Renal pelvis (tissue), 4 donors: ENCODE results near the gene KCNJ14. TPM values are rescaled to one million over a fixed set of nuclear protein-coding genes. Genes with fewer than 3 reads are reported as not detected.
"Not testable (repeated sequence)": the region's sequence is repeated elsewhere in the genome, so short reads cannot be mapped to it uniquely, and the experiment has no call there.

Source experiments
- DNase-seq: peaks from one replicate; pipeline ENCODE4 v3.0.0-alpha.2; 2013
- polyA plus RNA-seq, 3 donors: library from polyadenylated mRNA; unstranded; fragments of 120-200 nt; gene quantifications; one replicate each; pipeline ENCODE4 v1.2.1, GENCODE V29; 2013; ENCODE audit not compliant: insufficient read length in 3 of 3

KCNJ14 gene
- polyA plus RNA-seq, 3 donors, result 0.61 to 1.0 (median 1.0) TPM

DNA sequence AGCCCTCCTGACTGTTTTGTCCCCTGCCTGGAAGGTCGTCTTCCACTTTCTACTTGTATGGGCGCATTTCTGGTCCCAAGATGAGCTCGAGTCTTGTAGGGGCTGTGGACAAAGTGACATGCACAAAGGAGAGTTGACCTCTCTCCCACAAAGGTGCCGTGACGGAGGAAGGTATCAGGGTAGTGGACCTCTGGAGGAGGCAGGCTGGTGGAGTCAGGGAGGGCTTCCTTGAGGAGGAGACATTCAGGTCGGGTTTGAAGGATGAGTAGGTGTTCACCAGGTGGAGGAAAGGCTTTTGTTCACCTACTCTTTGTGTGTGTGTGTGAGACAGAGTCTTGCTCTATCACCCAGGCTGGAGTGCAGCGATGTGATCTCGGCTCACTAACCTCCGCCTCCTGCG is 15.5 kb downstream of the KCNJ14 start:
- no peak for DNase-seq

DNA sequence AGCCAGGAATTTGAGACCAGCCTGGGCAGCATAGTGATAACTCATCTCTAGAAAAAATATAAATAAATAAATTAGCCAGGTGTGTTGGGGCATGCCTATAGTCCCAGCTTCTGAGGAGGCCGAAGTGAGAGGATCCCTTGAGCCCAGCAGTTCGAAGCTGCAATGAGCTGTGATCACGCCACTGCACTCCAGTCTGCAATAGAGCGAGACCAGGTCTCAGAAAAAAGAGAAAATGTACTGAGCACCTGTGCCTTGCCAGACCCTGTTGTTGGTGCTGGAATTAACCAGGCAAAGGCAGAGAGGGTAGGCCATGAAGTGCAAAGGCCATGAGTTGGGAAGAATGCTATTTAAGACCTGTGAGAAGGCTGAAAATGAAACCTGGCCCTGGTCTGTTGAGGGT is 16.5 kb downstream of the KCNJ14 start:
- no peak for DNase-seq

GRCh38 chr19:48473161-48473966 is 18.0 kb downstream of the KCNJ14 start:
- DNase-seq, result no peak

GRCh38 chr19:48474084-48474592 is 18.8 kb downstream of the KCNJ14 start:
- no peak for DNase-seq

DNA sequence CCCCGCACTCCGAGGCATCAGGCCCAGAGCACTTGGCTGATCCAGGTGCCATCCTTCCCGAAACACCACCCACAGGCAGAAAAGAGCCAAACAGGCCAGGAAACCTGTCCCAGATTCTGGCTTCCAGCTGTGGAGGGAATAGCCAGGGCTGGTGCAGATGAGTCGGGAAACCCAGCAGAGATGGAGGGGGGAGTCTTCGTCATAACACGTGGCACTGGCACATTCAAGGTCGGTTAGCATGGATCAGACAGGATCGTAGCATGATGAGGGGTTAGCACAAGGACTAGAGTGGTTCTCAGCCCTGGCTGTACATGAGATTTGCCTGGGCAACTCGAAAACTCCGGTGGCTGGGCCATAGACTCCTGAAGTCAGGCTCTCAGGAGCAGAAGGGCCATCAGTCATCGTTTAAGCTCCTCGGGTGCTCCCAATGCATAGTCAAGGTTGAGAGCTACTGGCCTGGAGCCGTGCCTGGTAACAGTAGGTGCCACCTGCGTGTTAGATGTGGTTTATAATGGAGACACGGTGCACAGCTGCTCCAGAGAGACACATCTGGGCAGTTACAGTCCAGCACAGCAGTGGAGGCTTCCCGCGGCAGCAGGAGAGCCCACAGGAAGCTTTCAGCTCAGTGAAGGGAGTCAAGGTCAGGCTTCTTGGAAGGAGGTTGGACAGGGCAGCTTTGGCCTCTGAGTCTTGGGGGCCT is 20.1 kb downstream of the KCNJ14 start:
- no peak for DNase-seq

DNA sequence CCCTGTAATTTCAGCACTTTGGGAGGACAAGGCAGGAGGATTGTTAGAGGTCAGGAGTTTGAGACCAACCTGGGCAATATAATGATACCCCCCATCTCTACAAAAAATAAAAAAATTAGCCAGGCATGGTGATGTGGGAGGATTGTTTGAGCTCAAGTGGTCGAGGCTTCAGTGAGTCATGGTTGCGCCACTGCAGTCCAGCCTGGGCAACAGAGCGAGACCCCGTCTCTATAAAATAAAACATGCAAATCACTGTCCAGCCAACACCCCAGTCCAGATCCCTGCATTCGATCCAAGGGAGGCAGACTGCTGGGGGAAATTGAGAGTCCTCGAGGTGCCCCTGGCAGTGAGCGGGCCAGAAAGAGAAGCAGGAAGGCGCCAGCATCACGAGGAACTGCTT is 20.8 kb downstream of the KCNJ14 start:
- no peak for DNase-seq

DNA sequence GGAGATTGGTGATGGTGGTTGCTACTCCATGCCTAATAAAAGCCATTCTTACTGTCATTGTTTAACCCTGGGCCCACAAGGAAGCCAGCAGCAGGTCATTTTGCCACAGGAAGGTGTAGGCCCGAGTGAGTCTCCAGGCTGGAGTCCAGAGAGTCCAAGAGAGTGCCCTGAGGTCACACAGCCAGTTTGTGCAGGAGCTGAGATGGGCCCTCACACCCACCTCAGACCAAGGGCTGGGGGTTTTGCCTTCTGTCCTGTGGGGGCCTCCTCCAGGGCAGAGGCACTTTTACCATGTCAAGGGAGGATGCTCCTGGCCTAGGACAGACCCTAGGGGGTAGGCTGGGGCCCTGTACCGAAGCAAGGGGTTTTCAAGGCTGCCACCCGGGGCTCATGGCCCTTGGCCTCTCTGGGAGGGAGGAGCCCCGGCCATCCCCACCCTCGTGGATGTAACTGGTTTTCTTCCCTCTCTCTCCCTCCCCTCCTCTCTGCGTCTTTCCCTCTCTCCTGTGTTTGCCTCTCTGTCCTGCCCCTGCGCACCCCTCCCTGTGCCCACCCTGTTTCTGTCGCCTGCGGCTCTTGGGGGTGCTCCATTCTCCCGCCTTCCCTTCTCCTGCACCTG is 21.8 kb downstream of the KCNJ14 start:
- no peak for DNase-seq

GRCh38 chr19:48477698-48478338 is 22.4 kb downstream of the KCNJ14 start:
- DNase-seq, result no peak

GRCh38 chr19:48478339-48479256 is 23.2 kb downstream of the KCNJ14 start:
- DNase-seq, result no peak

DNA sequence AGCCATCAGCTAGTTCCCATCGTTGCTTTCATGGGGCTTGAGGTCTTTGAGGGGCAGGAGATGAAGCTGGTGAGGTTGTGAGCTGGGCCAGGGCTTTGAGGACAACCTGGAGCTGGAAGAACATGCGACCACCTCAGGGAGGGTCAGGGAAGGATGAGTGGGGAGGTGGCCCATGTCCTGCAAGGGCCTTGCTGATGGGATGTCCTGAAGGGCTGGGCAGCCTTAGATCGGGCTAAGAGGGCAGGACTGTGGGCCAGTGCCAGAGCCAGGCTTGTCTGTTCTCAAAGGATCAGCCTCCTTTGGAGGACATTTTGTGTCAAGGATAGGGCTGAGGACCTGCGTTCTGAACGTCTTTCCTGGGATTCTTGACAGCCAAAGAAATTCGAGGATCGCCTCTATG is 24.3 kb downstream of the KCNJ14 start:
- DNase-seq, result no peak

DNA sequence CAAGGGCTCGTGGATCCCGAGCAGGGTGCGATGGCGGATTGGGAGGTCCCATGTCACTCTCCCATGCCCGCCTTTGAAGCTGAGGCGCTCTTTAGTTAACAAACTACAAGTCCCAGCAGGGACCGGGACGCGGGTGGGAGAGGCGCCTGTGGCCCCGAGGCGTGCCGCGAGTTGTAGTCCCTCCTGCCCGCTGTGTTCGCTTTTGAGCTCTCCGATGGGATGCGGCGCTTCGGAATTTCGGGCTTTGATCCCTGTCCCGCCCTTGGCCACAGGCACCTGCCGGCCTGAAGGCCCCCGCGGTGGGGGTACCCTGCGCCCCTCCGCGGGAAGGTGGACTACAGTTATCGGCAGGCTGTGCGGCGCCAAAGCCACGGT is 24.8 kb downstream of the KCNJ14 start:
- DNase-seq, result no peak

- no peak for DNase-seq
These were observed 25.5 kb downstream of the KCNJ14 start for GRCh38 chr19:48480558-48481500.

- no peak for DNase-seq
These were observed 26.7 kb downstream of the KCNJ14 start for GRCh38 chr19:48481846-48482639.

DNA sequence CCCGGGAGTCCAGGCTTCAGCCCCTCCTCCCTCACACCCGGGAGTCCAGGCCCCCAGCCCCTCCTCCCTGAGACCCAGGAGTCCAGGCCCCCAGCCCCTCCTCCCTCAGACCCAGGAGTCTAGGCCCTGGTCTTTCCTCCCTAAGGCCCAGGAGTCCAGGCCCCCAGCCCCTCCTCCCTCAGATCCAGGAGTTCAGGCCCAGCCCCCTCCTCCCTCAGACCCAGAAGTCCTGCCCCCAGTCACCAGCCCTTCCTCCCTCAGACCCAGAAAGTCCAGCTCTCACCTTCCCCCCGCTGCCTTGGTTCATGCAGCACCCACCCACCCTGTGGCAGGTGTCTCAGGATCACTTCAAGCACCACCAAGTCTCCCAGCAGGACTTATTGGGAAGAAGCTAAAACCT is 27.9 kb downstream of the KCNJ14 start:
- DNase-seq, result no peak

DNA sequence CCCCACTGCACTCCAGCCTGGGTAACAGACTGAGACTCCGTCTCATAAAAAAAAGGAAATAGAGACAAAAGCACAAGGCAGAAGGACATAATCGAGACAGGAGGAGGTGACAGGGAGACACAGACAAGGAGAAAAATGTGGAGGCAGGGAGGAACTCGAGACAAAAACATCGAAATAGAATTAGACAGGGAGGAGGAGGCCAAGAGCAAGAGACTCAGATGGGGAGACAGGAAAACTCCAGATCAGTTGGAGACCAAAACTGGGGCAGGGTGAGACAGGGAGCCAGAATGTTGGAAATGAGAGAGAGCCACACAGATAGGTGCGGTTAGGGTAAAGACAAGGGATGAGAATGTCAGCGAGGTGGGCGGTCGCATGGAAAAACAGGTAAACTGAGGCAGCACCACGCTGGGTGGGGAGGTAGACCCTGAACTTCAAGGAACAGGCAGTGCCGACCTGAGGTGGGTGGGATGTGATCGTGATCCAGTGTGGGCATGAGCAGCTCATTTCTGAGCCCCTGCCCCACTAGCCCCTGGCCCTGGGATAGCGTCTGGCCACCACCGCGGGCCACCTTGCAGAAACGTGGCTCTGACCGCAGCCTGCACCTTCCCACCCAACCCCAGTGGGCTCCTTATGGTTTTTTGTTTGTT is 29.0 kb downstream of the KCNJ14 start:
- DNase-seq, result no peak

GRCh38 chr19:48484931-48485612 is 29.7 kb downstream of the KCNJ14 start:
- DNase-seq, result no peak

DNA sequence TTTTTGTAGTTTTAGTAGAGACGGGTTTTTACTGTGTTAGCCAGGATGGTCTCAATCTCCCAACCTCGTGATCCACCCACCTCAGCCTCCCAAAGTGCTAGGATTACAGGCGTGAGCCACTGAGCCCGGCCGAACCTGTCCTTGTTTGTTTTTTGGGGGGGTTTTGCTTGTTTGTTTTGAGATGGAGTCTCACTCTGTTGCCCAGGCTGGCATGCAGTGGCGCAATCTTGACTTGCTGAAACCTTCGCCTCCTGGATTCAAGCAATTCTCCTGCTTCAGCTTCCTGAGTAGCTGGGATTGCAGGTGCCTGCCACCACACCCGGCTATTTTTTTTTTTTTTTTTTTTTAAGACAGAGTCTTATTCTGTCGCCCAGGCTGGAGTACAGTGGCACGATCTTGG is 31.3 kb downstream of the KCNJ14 start:
- not testable (repeated sequence) for DNase-seq

DNA sequence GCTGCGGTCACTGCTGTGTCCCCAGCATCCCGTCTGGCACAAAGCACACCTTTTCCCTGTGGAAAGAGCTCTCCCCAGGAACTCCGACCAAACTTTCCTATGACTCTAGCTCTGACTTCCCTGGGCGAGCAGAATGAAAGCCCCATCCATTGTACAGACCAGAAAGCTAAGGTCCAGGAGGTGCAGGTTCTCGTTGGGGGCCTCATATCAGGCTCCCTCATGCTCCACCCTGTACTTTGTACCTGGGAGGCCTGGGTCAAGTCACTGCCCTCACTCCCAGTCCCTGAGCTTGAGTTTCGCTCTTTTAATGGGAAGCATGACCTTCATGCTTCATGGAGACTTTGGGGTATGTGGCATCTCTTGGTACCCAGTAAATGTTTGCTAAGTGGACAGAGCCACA is 32.2 kb downstream of the KCNJ14 start:
- no peak for DNase-seq
